SH-SY5Y (cell line): ENCODE results near the gene RAB13.

Source experiments
- GATA2 ChIP-seq: IDR thresholded peaks from 2 replicates; pipeline ENCODE4 v1.6.1; 2011; ENCODE audit warnings: mild to moderate bottlenecking, low read depth, low read length
- GATA3 ChIP-seq: IDR thresholded peaks from 2 replicates; pipeline ENCODE4 v1.6.1; 2011; ENCODE audit warnings: low read depth, mild to moderate bottlenecking, low read length, moderate library complexity

- TF ChIP-seq GATA2 = no peak
- TF ChIP-seq GATA3 = no peak
These were observed 712 bp downstream of the RAB13 start for GRCh38 chr1:153985341-153985912.
